ENCODE data around the gene SREK1. TPM values are rescaled to one million over a fixed set of nuclear protein-coding genes. Genes with fewer than 3 reads are reported as not detected.

The SREK1 gene
- total RNA-seq, 1 experiment from 2014 or later, result 59.6 TPM

DNA sequence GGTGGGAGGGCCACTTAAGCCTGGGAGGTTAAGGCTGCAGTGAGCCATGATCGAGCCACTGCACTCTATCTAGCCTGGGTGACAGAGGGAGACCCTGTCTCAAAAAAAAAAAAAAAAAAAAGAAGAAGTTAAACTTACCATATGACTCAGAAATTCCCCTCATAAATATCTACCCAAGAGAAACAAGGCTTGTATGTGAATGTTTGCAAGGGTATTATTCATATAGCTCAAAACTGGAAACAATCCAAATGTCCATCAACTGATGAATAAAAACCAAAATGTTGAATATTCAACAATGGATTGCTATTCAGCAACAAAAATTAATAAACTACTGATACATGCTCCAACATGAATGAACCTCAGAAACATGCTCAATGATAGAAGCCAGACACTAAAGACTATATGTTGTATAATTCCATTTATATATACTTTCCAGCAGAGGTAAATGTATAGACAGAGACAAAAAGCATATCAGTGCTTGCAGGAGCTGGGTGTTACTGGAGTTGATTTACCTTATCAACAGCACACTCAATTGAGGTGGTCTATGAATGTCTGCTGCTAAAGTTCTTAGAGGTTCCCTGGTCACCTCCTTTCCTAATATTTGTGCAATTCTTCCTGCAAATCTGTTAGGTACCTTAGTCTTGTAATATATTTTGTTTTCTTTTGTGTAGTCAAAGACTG lies 5.3 kb upstream of the SREK1 start:
- Histone ChIP-seq H3K9me3 (ENCODE audit: control insufficient read depth, low read depth, low read length) (no peaks in the 10 kb centered on the region), H3K18ac (ENCODE audit: insufficient read length, low read depth, low read length) (no peak overlapping the region), H3T11ph (ENCODE audit: low read length) (no peak overlapping the region), H3K9ac (ENCODE audit: extremely low read depth, insufficient read length, low read length) (no peak overlapping the region), H3K79me1 (ENCODE audit: insufficient read depth, low read depth, low read length, poor library complexity, severe bottlenecking) (no peaks in the 10 kb centered on the region), H3K56ac (ENCODE audit: insufficient read length, low read depth, low read length) (no peak overlapping the region), H4K5ac (ENCODE audit: insufficient read length, low read depth, low read length) (no peak overlapping the region), H2BK15ac (ENCODE audit: low read depth, low read length) (no peak overlapping the region), H2BK12ac (ENCODE audit: insufficient read length, low read depth, low read length) (no peak overlapping the region), H4K8ac (replicated peaks; ENCODE audit: insufficient read length, low read depth, low read length) (no peak overlapping the region), H3K14ac (ENCODE audit: insufficient read depth, low read length) (no peak overlapping the region), H2AK5ac (ENCODE audit: insufficient read length, low read length) (no peak overlapping the region), H2BK5ac (ENCODE audit: insufficient read length, low read length) (no peak overlapping the region), H2BK120ac (ENCODE audit: low read depth, low read length, poor library complexity, severe bottlenecking) (no peak overlapping the region), H3K79me2 (ENCODE audit: insufficient read depth, low read length) (no peaks in the 10 kb centered on the region), H2AFZ (ENCODE audit: low read length) (no peak overlapping the region), H3K4me2 (ENCODE audit: insufficient read depth, insufficient read length, low read length) (no peak overlapping the region), H3K27me3 (ENCODE audit: insufficient read depth, low read length) (no peaks in the 10 kb centered on the region), H3K23ac (ENCODE audit: insufficient read length, low read depth, low read length) (no peak overlapping the region), H3K27ac (ENCODE audit: insufficient read length, low read depth, low read length) (no peak overlapping the region), H3K4me1 (ENCODE audit: insufficient read depth, low read length) (no peaks in the 10 kb centered on the region), H3K4ac (ENCODE audit: low read depth, low read length) (no peak overlapping the region), H4K20me1 (ENCODE audit: control insufficient read depth, insufficient read depth, insufficient read length) (no peaks in the 10 kb centered on the region), H4K91ac (ENCODE audit: insufficient read length, low read depth, low read length) (no peak overlapping the region), H2BK20ac (ENCODE audit: low read depth, low read length, poor library complexity, severe bottlenecking) (no peak overlapping the region), H3K23me2 (ENCODE audit: insufficient read length, low read depth, low read length, poor library complexity, severe bottlenecking) (peaks cover 6% of the 10 kb centered on the region)
- Mint-ChIP-seq H3K4me1 (peaks cover 5% of the 10 kb centered on the region in 2 experiments), H3K9me3 (no peaks in the 10 kb centered on the region), H3K27me3 (ENCODE audit: low read depth) (peaks cover 1% of the 10 kb centered on the region), H3K4me3 (no peak overlapping the region), H3K36me3 (ENCODE audit: insufficient read depth in 1 of 3, low read depth in 3 of 3) (no peaks in the 10 kb centered on the region), H3K27ac (no peak overlapping the region)
- TF ChIP-seq, protein P1, sequence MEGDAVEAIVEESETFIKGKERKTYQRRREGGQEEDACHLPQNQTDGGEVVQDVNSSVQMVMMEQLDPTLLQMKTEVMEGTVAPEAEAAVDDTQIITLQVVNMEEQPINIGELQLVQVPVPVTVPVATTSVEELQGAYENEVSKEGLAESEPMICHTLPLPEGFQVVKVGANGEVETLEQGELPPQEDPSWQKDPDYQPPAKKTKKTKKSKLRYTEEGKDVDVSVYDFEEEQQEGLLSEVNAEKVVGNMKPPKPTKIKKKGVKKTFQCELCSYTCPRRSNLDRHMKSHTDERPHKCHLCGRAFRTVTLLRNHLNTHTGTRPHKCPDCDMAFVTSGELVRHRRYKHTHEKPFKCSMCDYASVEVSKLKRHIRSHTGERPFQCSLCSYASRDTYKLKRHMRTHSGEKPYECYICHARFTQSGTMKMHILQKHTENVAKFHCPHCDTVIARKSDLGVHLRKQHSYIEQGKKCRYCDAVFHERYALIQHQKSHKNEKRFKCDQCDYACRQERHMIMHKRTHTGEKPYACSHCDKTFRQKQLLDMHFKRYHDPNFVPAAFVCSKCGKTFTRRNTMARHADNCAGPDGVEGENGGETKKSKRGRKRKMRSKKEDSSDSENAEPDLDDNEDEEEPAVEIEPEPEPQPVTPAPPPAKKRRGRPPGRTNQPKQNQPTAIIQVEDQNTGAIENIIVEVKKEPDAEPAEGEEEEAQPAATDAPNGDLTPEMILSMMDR (conservative IDR thresholded peaks at IDR 0.05), result no peak
- no CpG with 5 or more reads among the region's 1 CpG for WGBS (ENCODE audit: extremely low coverage, insufficient read length, low lambda C conversion rate)
- DNase-seq, result no peak
